ENCODE measurements around the gene ENTREP1. TPM values are rescaled to one million over a fixed set of nuclear protein-coding genes. Genes with fewer than 3 reads are reported as not detected.

Gene ENTREP1
- total and polyA plus RNA-seq, 2 experiments from 2014 or later: 5.7 to 10.0 TPM

- Mint-ChIP-seq H3K27me3 (ENCODE audit: insufficient read depth, low read depth, poor library complexity) (peaks cover 4% of the 10 kb centered on the region), H3K36me3 (ENCODE audit: low read depth) (peaks cover 40% of the 10 kb centered on the region), H3K27ac (no peak overlapping the region)
These were observed 10.5 kb upstream of the ENTREP1 start for GRCh38 chr9:69314547-69314946.

GRCh38 chr9:69317081-69317480, 7.9 kb upstream of the ENTREP1 start:
- peaks cover 44% of the 10 kb centered on the region for H3K9me3 Mint-ChIP-seq
- peaks cover 4% of the 10 kb centered on the region; the same call in 1 of the 2 replicates for H3F3A ChIP-seq (replicated peaks; ENCODE audit: low read depth)
- TF ChIP-seq JUNB (IDR thresholded peaks at IDR 0.05; ENCODE audit: unreplicated experiment) (no peak), REST (IDR thresholded peaks at IDR 0.05; ENCODE audit: unreplicated experiment) (no peak), ZNF462 (CRISPR knock-in tag; IDR thresholded peaks at IDR 0.05) (no peak), EZH2phosphoT487 (IDR thresholded peaks at IDR 0.05; ENCODE audit: unreplicated experiment) (no peak), CREB1 (CRISPR knock-in tag; IDR thresholded peaks at IDR 0.05; ENCODE audit: low read depth) (no peak), NANOG (IDR thresholded peaks at IDR 0.05; ENCODE audit: borderline replicate concordance) (no peak), EZH2 (IDR thresholded peaks at IDR 0.05; ENCODE audit: low read depth, unreplicated experiment) (no peak), POLR2AphosphoS5 (IDR thresholded peaks at IDR 0.05; ENCODE audit: low read depth) (no peak), CTCF (conservative IDR thresholded peaks at IDR 0.05; ENCODE audit: low read depth in 2 of 2) (no peak), ZNF114 (CRISPR knock-in tag; IDR thresholded peaks at IDR 0.05) (no peak), STAT1 (IDR thresholded peaks at IDR 0.05; ENCODE audit: unreplicated experiment) (no peak)

More at GRCh38 chr9:69314547-69314946, 10.5 kb upstream of the ENTREP1 start:
- peaks cover 4% of the 10 kb centered on the region; the same call in 1 of the 2 replicates for H3F3A ChIP-seq (replicated peaks; ENCODE audit: low read depth)
- Mint-ChIP-seq H3K4me1 (peaks cover 16% of the 10 kb centered on the region), H3K4me3 (no peak overlapping the region), H3K9me3 (peaks cover 59% of the 10 kb centered on the region)
- H3K9me2 ChIP-seq (ENCODE audit: insufficient read depth): peaks cover 10% of the 10 kb centered on the region
- H3K4me2 ChIP-seq: no peak overlapping the region
- DNase-seq (ENCODE audit: low spot score) (no peak), ATAC-seq (no peak)
- no peak overlapping the region for H3K27ac ChIP-seq (ENCODE audit: low read depth)
- no peak overlapping the region for H2AFZ ChIP-seq
- no peak overlapping the region for H3K4me3 ChIP-seq
- no peaks in the 10 kb centered on the region for H3K79me2 ChIP-seq (replicated peaks; ENCODE audit: insufficient read depth)
- no peaks in the 10 kb centered on the region for H3K27me3 ChIP-seq (ENCODE audit: insufficient read depth)
- H4K20me1 ChIP-seq (replicated peaks; ENCODE audit: insufficient read depth): no peaks in the 10 kb centered on the region
- TF ChIP-seq EZH2 (IDR thresholded peaks at IDR 0.05; ENCODE audit: low read depth, unreplicated experiment): no peak
- H3K4me1 ChIP-seq (ENCODE audit: insufficient read depth): peaks cover 14% of the 10 kb centered on the region
- 0 out of 2 replicates have a peak, but pooled peaks cover 19% of the 10 kb centered on the region for H3K36me3 ChIP-seq (ENCODE audit: insufficient read depth)

More at GRCh38 chr9:69317081-69317480, 7.9 kb upstream of the ENTREP1 start:
- H3K4me2 ChIP-seq: no peak overlapping the region
- peaks cover 27% of the 10 kb centered on the region for H3K4me1 ChIP-seq (ENCODE audit: insufficient read depth)
- Mint-ChIP-seq H3K36me3 (ENCODE audit: low read depth) (peaks cover 25% of the 10 kb centered on the region), H3K4me1 (peaks cover 27% of the 10 kb centered on the region), H3K27ac (no peak overlapping the region), H3K4me3 (no peak overlapping the region), H3K27me3 (ENCODE audit: insufficient read depth, low read depth, poor library complexity) (peaks cover 3% of the 10 kb centered on the region)
- 0 out of 2 replicates have a peak, but pooled peaks cover 16% of the 10 kb centered on the region for H3K36me3 ChIP-seq (ENCODE audit: insufficient read depth)
- no peak for DNase-seq (ENCODE audit: low spot score)
- H3K27me3 ChIP-seq (ENCODE audit: insufficient read depth): no peaks in the 10 kb centered on the region
- no peaks in the 10 kb centered on the region for H4K20me1 ChIP-seq (replicated peaks; ENCODE audit: insufficient read depth)
- no peaks in the 10 kb centered on the region for H3K79me2 ChIP-seq (replicated peaks; ENCODE audit: insufficient read depth)
- peaks cover 4% of the 10 kb centered on the region for H3K9me2 ChIP-seq (ENCODE audit: insufficient read depth)
- ATAC-seq: no peak
- H3K4me3 ChIP-seq: no peak overlapping the region
- no peak overlapping the region for H2AFZ ChIP-seq
- H3K27ac ChIP-seq (ENCODE audit: low read depth): no peak overlapping the region

All from GM23338 (cell line).